HEK293 (cell line): ENCODE results near the gene TWSG1.

Source experiments
- CTCF ChIP-seq: fragments of 450-650 bp; formaldehyde crosslinking; IDR thresholded peaks from 2 replicates; pipeline ENCODE4 v1.5.1; 2016; ENCODE audit warnings: missing biosample characterization, missing genetic modification characterization
- IKZF3 ChIP-seq: fragments of 450-650 bp; IDR thresholded peaks from 2 replicates; pipeline ENCODE4 v1.5.0; 2018; ENCODE audit warnings: missing biosample characterization, mild to moderate bottlenecking, missing genetic modification characterization, moderate library complexity
- MEIS1 ChIP-seq: sonication (generic); formaldehyde crosslinking; IDR thresholded peaks from 2 replicates; pipeline ENCODE4 v1.8.1; 2022; ENCODE audit warnings: missing genetic modification reagents, mild to moderate bottlenecking, borderline replicate concordance
- PBX3 ChIP-seq: sonication (generic); formaldehyde crosslinking; IDR thresholded peaks from 2 replicates; pipeline ENCODE4 v1.8.1; 2022; ENCODE audit warnings: mild to moderate bottlenecking, moderate library complexity, missing genetic modification reagents
- ZNF558 ChIP-seq: fragments of 450-650 bp; formaldehyde crosslinking; IDR thresholded peaks from 2 replicates; pipeline ENCODE4 v1.5.1; 2016; ENCODE audit warnings: missing biosample characterization, missing genetic modification characterization
- ZNF580 ChIP-seq: fragments of 450-650 bp; formaldehyde crosslinking; IDR thresholded peaks from 2 replicates; pipeline ENCODE4 v1.5.1; 2016; ENCODE audit warnings: missing biosample characterization, missing genetic modification characterization
- ZNF639 ChIP-seq: fragments of 450-650 bp; formaldehyde crosslinking; IDR thresholded peaks from 2 replicates; pipeline ENCODE4 v1.5.1; 2016; ENCODE audit warnings: missing biosample characterization, missing genetic modification characterization

- TF ChIP-seq CTCF (tag by site-specific recombination) (no peak), PBX3 (no peak), IKZF3 (no peak), ZNF580 (tag by site-specific recombination) (no peak), MEIS1 (CRISPR knock-in tag) (no peak), ZNF639 (tag by site-specific recombination) (no peak), ZNF558 (tag by site-specific recombination) (no peak)
Measured at GRCh38 chr18:9323750-9324445, 10.7 kb upstream of the TWSG1 start.
